ENCODE results near the gene SUPT5H. TPM values are rescaled to one million over a fixed set of nuclear protein-coding genes. Genes with fewer than 3 reads are reported as not detected.

SUPT5H gene
- total RNA-seq, 1 donor from 2014 or later, result 142 TPM

GRCh38 chr19:39508629-39509028, 63.2 kb downstream of the SUPT5H start:
- TF ChIP-seq CTCF (IDR thresholded peaks at IDR 0.05), result no peak
- DNase-seq (ENCODE audit: low spot score in 2 of 2), result no peak
- no peaks in the 10 kb centered on the region for H3K4me1 ChIP-seq
- intact Hi-C loops (cut with DNase I), result no loop called here
- peaks cover 17% of the 10 kb centered on the region for H3K27me3 ChIP-seq
- H3K36me3 ChIP-seq, result no peaks in the 10 kb centered on the region
- H3K9me3 ChIP-seq, result no peaks in the 10 kb centered on the region
- no peak overlapping the region for H3K4me3 ChIP-seq
- H3K27ac ChIP-seq, result no peak overlapping the region

- Histone ChIP-seq H3K4me3 (no peak overlapping the region), H3K36me3 (no peaks in the 10 kb centered on the region), H3K27ac (no peak overlapping the region), H3K4me1 (no peaks in the 10 kb centered on the region), H3K27me3 (peaks cover 17% of the 10 kb centered on the region), H3K9me3 (no peaks in the 10 kb centered on the region)
- intact Hi-C loops (cut with DNase I), result no loop called here
- no peak for TF ChIP-seq CTCF (IDR thresholded peaks at IDR 0.05)
- DNase-seq (ENCODE audit: low spot score in 2 of 2), result no peak
Observed at GRCh38 chr19:39509233-39509632, 63.9 kb downstream of the SUPT5H start.

DNA sequence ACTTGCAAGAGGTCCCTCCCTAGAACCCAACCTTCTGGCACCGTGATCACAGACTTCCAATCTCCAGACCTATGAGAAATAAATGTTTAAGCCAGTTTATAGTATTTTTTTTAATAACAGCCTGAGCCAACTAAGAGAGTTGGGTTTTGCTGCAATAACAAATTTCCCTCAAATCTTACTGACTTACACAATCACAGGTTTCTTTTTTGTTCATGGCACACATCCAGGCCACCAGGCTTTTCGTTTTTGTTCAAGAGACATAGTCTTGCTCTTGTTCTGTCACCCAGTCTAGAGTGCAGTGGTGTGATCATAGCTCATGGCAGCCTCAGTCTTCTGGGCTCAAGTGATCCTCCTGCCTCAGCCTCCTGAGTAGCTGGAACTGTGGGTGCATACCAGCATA, 67.6 kb downstream of the SUPT5H start:
- no peak overlapping the region for H3K27ac ChIP-seq
- no peaks in the 10 kb centered on the region for H3K36me3 ChIP-seq
- no peaks in the 10 kb centered on the region for H3K9me3 ChIP-seq
- intact Hi-C loops (cut with DNase I), result no loop called here
- H3K4me1 ChIP-seq, result peaks cover 5 to 10% of the 10 kb centered on the region in 2 donors
- H3K27me3 ChIP-seq, result peaks cover 20% of the 10 kb centered on the region
- DNase-seq (ENCODE audit: low spot score in 2 of 2), result no peak
- TF ChIP-seq CTCF (IDR thresholded peaks at IDR 0.05), result no peak
- H3K4me3 ChIP-seq, result no peak overlapping the region

- TF ChIP-seq CTCF (IDR thresholded peaks at IDR 0.05), result no peak
- no peak for DNase-seq (ENCODE audit: low spot score in 2 of 2)
- peaks cover 16% of the 10 kb centered on the region for H3K27me3 ChIP-seq
- peak within 1 kb of the TSS; percentile 42 for H3K4me3 ChIP-seq
- no peak within 1 kb of the TSS for H3K27ac ChIP-seq
- no peaks in the 10 kb centered on the region for H3K36me3 ChIP-seq
- intact Hi-C loops (cut with DNase I), result no loop called here
- peaks cover 5 to 10% of the 10 kb centered on the region in 2 donors for H3K4me1 ChIP-seq
- H3K9me3 ChIP-seq, result no peaks in the 10 kb centered on the region
Observed at GRCh38 chr19:39514840-39515550, 69.6 kb downstream of the SUPT5H start, which contains the start of gene SELENOV. Gene SELENOV (plus strand): TSS chr19:39515139. CDS start chr19:39515213, 74 bp downstream.

- Histone ChIP-seq H3K4me1 (peaks cover 5 to 10% of the 10 kb centered on the region in 2 donors), H3K4me3 (peak overlapping the region; percentile 42), H3K36me3 (no peaks in the 10 kb centered on the region), H3K9me3 (no peaks in the 10 kb centered on the region), H3K27ac (no peak overlapping the region), H3K27me3 (peaks cover 16% of the 10 kb centered on the region)
- intact Hi-C loops (cut with DNase I), result no loop called here
- DNase-seq (ENCODE audit: low spot score in 2 of 2), result no peak
- TF ChIP-seq CTCF (IDR thresholded peaks at IDR 0.05), result no peak
Observed at GRCh38 chr19:39515551-39516191, 70.3 kb downstream of the SUPT5H start.
